Stimulated activated CD4-positive, alpha-beta T cell treated with anti-CD3 and anti-CD28 coated beads, TNF-alpha, amount 100 ng/mL, for 24 hours (primary cell): ENCODE results near the gene HOXC6.
"Not testable (repeated sequence)": the region's sequence is repeated elsewhere in the genome, so short reads cannot be mapped to it uniquely, and the experiment has no call there.

Experiments used
- DNase-seq, 3 experiments: peaks; one replicate each; pipeline ENCODE4 v3.0.0-alpha.2; 2020; ENCODE audit warnings: low read depth in 3 of 3

HOXC6 gene

GRCh38 chr12:54054742-54055194 is 26.5 kb downstream of the HOXC6 start:
- no peak for DNase-seq

DNA sequence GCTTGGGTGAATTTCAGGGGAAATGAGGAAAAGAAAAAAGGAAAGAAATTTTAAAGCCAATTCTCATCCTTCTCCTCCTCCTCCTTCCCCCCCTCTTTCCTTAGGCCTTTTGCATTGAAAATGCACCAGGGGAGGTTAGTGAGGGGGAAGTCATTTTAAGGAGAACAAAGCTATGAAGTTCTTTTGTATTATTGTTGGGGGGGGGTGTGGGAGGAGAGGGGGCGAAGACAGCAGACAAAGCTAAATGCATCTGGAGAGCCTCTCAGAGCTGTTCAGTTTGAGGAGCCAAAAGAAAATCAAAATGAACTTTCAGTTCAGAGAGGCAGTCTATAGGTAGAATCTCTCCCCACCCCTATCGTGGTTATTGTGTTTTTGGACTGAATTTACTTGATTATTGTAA is 27.3 kb downstream of the HOXC6 start:
- DNase-seq = no peak

- no peak for DNase-seq
Observed at GRCh38 chr12:54056110-54056509, 27.9 kb downstream of the HOXC6 start.

- no peak for DNase-seq
Observed at GRCh38 chr12:54058128-54058768, 30.0 kb downstream of the HOXC6 start.

DNA sequence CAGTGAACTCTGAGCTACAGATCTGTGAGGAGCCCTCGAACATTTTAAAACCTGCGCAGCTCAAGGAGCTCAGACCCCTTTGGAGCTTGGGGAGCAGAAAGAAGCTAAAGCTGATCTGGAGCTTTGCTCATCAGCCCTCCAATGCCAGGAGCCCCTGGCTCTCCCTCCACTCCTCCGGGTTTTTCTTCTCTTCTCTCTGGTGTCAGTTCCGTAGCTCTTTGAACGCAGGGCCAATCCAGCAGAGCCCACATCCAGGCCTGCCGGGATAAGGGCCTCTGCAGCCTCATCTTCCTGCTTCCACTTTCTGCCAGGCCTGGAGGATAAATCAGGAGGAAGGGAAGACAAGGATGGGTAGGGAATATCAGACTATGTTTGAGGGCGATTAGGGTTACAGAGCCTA is 31.4 kb downstream of the HOXC6 start:
- no peak for DNase-seq

- no peak for DNase-seq
Observed at GRCh38 chr12:54060174-54060974, 32.1 kb downstream of the HOXC6 start.

DNA sequence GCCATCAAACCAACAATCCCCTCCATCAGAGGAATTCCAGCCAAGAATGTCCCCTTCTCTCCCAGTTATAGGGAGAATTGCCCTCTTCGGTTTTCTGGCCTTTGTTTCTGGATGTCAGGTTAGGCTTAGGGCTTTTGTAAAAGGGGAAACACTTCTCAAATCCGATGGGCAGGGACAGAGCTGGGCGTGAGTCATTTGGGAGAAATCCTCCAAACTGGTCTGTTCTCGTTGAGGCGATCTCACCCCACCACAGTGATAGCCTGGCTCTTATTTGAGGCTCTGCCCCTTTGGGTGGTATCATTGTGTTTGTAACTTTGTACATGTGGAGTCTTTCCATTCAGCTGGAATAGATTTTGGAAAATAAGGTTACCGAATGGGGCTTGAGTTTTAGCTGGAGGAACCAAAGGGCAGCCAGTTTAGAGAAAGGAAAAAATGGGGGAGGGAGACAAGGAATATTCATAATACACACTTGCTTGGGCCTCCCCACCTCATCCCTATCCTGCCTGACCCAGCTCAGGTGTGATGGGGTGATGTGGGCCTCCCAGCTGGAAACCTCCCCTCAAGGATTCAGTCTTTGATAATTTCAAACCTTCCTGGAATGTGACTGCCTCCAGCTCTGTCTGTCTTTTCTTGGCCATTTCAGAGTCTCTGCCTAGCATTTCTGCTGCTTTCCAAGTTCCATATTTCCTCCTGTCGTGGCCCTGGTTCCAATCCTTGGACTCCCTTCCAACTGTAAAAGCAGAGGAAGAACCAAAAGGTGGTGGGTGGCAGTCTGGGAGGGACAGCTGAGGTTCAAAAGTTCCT is 32.9 kb downstream of the HOXC6 start:
- no peak for DNase-seq

DNA sequence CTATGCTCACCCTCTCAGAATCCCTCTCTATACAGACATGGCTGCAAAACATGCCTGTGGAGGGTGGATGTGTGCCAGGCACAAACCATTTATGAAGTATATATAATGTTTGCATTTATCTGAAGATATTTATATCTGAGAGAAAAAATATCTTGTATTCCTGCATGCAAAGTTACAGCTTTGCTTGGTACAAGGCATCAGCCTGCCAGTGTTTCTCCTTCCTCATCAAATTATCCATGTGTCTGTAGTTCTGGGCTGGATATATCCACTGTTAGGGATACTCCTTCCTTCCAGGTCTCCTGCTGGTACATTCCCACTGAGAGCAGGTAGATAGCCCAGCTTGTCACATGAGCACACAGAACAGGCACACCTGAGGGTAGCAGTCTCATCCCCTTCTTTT is 37.4 kb downstream of the HOXC6 start:
- no peak for DNase-seq

DNA sequence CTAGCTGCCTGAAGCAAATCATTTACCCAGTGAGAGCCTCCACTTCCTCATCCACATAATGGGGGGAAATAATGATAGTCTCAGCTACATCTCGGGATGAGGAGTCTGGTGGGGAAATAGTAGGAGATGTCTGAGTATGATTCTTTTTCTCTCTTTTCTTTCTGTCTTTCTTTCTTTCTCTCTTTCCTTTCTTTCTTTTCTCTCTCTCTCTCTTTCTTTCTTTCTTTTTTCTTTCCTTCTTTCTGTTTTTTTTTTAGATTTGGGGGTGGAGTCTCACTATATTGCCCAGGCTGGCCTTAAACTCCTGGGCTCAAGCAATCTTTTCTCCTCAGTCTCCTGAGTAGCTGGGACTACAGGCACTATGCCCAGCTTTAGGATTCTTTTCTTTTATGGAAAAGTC is 38.2 kb downstream of the HOXC6 start:
- no peak for DNase-seq

GRCh38 chr12:54068418-54069070 is 40.3 kb downstream of the HOXC6 start:
- DNase-seq = no peak

DNA sequence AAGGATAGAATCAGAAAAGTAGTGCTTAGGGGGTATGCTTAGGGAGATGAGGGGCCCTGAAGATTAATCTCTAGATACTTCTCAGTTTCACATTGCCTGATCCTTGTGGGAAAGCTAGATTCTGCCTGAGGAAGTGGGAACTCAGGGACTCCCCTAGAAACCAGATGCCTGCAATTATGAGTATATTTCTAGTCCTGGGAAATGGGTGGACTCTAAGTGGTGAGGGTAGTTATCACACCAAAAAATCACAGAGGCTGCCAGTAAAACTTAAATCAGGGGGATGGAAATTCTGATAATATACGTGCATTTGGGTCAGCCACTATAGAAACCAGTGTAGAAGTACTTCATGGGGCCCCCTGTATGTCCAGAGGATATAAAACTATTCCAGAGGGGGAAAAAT is 43.7 kb downstream of the HOXC6 start:
- no peak for DNase-seq

DNA sequence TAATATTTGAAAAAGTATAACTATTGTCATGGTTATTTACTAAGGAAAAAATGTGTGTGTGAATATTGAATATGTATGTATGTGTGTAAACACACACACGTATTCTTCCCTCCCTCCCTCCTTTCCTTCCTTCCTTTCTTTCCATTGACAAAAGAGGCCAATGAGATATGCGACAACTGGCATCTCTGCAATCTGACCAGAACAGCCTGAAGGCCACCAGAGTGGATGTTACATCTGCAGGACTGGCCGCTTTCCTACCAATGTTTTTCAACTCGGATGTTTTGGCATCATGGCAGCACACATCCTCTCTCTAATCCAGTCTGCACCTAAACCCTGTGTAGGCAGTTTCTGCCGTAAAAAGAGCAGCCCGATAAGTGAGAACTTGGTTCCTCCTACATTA is 46.1 kb downstream of the HOXC6 start:
- no peak for DNase-seq

DNA sequence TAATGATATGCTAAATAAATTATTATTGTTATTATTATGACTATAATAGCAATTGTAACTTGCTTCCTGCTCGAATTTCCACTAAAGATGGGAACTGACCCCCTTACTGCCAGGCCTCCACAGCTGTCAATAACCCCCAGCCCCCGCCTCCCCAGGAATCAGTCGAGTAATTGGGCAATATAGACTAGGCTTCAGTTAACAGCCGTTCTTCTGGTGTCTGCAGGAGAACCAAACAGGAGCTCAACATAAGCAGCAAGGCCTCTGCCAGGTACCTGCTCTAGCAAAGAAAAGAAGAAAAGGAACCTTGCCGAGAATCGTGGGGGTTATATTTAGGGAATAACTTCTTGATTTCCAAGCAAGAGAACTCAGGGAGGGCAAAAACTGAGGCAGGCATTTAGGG is 47.2 kb downstream of the HOXC6 start:
- no peak for DNase-seq

GRCh38 chr12:54075974-54076373 is 47.7 kb downstream of the HOXC6 start:
- no peak for DNase-seq

DNA sequence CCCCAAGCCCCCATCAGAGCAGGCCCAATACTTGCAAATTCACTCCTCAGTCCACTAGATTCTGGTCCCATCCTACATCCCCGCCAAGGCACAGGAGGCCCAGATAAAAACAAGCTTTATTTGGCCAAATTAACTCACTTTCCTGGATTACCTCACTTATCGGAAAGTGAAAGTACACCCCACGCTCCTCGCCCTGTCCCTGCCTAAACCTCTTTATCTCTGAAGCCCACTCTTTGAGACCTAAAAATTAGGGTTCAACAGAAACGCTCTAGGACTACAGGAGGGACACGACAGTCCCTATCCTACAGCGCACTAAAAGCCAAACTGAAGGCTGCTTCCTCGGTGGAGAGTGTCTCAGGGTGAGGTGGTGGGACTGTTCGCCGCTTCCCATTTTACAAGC is 49.6 kb downstream of the HOXC6 start:
- DNase-seq = not testable (repeated sequence)

DNA sequence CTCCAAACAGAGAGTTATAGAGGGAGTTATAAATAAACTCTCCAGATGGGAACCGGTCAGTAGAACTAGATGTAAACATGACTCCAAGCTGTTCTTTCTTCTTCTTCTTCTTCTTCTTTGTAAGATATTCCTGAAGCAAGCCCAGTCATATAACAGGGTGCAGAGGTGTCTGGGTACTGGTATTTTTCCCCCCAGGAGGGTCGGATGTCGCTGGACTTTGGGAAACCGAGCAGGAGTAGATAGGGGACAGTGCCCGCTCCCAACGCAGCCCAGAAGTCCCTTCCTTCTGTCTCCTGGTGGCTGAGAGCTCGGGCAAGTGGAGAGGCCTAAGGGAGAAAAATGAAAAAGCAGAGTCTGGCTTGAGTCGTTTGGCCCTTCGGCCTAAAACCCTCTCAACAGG is 50.9 kb downstream of the HOXC6 start:
- DNase-seq = not testable (repeated sequence)
